SU-DHL-6 (cell line): ENCODE measurements around the gene SEPTIN10.
A peak's percentile ranks its signal among the peaks of the same experiment; 100 is the strongest.

Source experiments
- H2AFZ ChIP-seq: fragments of 200-600 bp; sonication (generic); 2 replicates; pipeline ENCODE4 v1.6.1; 2014; ENCODE audit warnings: low read depth, mild to moderate bottlenecking, moderate library complexity, mixed read lengths, antibody characterized with exemption, low read length; ENCODE audit not compliant: severe bottlenecking
- H3F3A ChIP-seq: fragments of 200-600 bp; shearing (Covaris generic); 2 replicates; pipeline ENCODE4 v1.6.0; 2016; ENCODE audit warnings: antibody characterized with exemption, mild to moderate bottlenecking; ENCODE audit not compliant: insufficient read depth
- H3K27ac ChIP-seq: fragments of 200-600 bp; sonication (generic); 2 replicates; pipeline ENCODE4 v1.5.1; 2016; ENCODE audit warnings: low read depth, mild to moderate bottlenecking, low read length, moderate library complexity, mixed read lengths
- H3K27me3 ChIP-seq: fragments of 200-600 bp; sonication (generic), shearing (Covaris generic); 2 replicates; pipeline ENCODE4 v1.6.0; 2014; ENCODE audit warnings: mild to moderate bottlenecking, low read length
- H3K36me3 ChIP-seq: fragments of 200-600 bp; sonication (generic); 2 replicates; pipeline ENCODE4 v1.6.1; 2014; ENCODE audit warnings: mild to moderate bottlenecking, low read length, mixed read lengths
- H3K4me2 ChIP-seq: fragments of 300-600, 200-600 bp; shearing (Covaris generic), sonication (generic); 2 replicates; pipeline ENCODE4 v1.6.0; 2014; ENCODE audit warnings: low read length, low read depth, mild to moderate bottlenecking; ENCODE audit not compliant: poor library complexity, severe bottlenecking
- H3K4me3 ChIP-seq: fragments of 200-600 bp; sonication (generic); 2 replicates; pipeline ENCODE4 v1.5.1; 2014; ENCODE audit warnings: antibody characterized with exemption, low read length, mild to moderate bottlenecking, mixed read lengths; ENCODE audit not compliant: insufficient read depth, poor library complexity, severe bottlenecking
- H3K79me2 ChIP-seq: fragments of 200-600 bp; sonication (generic); 2 replicates; pipeline ENCODE4 v1.6.1; 2014; ENCODE audit warnings: mild to moderate bottlenecking, low read length, moderate library complexity; ENCODE audit not compliant: insufficient read depth
- H3K9ac ChIP-seq: fragments of 200-600 bp; sonication (generic); 2 replicates; pipeline ENCODE4 v1.7.0; 2014; ENCODE audit warnings: mild to moderate bottlenecking, low read length
- H3K9me2 ChIP-seq: fragments of 200-600 bp; sonication (generic); replicated peaks from 2 replicates; pipeline ENCODE4 v1.6.1; 2014; ENCODE audit warnings: low read length; ENCODE audit not compliant: insufficient read depth
- H3K9me3 ChIP-seq: fragments of 200-600 bp; sonication (generic); 2 replicates; pipeline ENCODE4 v1.6.1; 2014; ENCODE audit warnings: low read length, mixed read lengths; ENCODE audit not compliant: insufficient read depth
- H4K20me1 ChIP-seq: fragments of 200-600 bp; sonication (generic); 2 replicates; pipeline ENCODE4 v1.6.1; 2014; ENCODE audit warnings: low read depth, mild to moderate bottlenecking, antibody characterized with exemption, low read length, moderate library complexity, mixed read lengths
- EZH2phosphoT487 ChIP-seq: fragments of 200-600 bp; sonication (generic), shearing (Covaris generic); conservative IDR thresholded peaks from 2 replicates; pipeline ENCODE4 v1.6.1; 2018; ENCODE audit warnings: mild to moderate bottlenecking, antibody characterized with exemption, low read length, moderate library complexity, mixed read lengths
- TF ChIP-seq, protein P1 (sequence below): fragments of 200-600 bp; sonication (generic); IDR thresholded peaks from one replicate; pipeline ENCODE4 v1.5.1; 2017; ENCODE audit warnings: antibody characterized with exemption, mild to moderate bottlenecking, low read length, moderate library complexity; ENCODE audit not compliant: insufficient read depth, poor library complexity, severe bottlenecking

SEPTIN10 gene

DNA sequence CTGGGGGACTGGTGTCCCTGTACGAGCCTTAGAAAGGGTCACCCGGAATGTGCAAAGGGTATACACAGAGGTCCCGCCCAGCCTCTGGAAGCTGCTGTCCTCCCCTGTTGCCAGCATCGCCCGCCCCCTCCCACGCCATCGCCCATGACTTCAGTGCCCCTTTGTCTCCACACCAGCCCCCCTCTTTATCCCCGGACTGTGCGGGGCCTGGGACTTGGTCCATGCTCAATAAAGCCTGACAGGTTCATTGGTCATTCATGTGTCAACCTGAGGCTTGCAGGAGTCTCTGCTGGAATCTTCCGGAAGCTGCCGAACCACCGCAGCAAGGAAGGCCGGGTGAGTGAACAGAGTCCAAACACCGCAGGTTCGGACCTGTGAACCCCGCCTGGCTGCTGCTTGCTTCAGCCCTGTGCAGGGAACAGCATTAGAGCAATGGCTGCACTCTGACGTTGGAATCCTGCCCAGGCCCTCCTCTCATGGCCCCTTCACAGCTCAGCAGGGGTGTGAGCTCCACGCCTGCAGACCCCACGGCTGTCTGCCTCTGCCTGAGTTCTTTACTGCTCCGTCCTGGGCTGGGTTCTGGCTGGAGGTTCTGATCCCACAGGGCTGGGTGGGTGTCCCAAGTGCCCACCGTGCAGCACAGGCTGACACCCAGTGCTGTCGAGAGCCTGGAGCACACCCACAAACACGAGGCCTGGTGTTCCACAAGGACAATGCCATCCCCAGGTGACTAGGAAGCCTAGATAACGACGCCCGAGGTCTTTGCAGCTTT is 96.5 kb downstream of the SEPTIN10 start:
- no peak overlapping the region for H3K27ac ChIP-seq
- no peaks in the 10 kb centered on the region for H3K79me2 ChIP-seq
- no peaks in the 10 kb centered on the region for H4K20me1 ChIP-seq
- no peaks in the 10 kb centered on the region for H3K9me2 ChIP-seq
- no peak overlapping the region for H3K4me2 ChIP-seq
- no peak overlapping the region for H3K4me3 ChIP-seq
- no peak overlapping the region for H3K9ac ChIP-seq
- no peaks in the 10 kb centered on the region for H3K9me3 ChIP-seq
- no peak overlapping the region for H2AFZ ChIP-seq
- H3K27me3 ChIP-seq = no peaks in the 10 kb centered on the region
- no peaks in the 10 kb centered on the region for H3F3A ChIP-seq
- no peak for TF ChIP-seq EZH2phosphoT487
- TF ChIP-seq, protein P1, sequence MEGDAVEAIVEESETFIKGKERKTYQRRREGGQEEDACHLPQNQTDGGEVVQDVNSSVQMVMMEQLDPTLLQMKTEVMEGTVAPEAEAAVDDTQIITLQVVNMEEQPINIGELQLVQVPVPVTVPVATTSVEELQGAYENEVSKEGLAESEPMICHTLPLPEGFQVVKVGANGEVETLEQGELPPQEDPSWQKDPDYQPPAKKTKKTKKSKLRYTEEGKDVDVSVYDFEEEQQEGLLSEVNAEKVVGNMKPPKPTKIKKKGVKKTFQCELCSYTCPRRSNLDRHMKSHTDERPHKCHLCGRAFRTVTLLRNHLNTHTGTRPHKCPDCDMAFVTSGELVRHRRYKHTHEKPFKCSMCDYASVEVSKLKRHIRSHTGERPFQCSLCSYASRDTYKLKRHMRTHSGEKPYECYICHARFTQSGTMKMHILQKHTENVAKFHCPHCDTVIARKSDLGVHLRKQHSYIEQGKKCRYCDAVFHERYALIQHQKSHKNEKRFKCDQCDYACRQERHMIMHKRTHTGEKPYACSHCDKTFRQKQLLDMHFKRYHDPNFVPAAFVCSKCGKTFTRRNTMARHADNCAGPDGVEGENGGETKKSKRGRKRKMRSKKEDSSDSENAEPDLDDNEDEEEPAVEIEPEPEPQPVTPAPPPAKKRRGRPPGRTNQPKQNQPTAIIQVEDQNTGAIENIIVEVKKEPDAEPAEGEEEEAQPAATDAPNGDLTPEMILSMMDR = no peak
- H3K36me3 ChIP-seq = no peaks in the 10 kb centered on the region

DNA sequence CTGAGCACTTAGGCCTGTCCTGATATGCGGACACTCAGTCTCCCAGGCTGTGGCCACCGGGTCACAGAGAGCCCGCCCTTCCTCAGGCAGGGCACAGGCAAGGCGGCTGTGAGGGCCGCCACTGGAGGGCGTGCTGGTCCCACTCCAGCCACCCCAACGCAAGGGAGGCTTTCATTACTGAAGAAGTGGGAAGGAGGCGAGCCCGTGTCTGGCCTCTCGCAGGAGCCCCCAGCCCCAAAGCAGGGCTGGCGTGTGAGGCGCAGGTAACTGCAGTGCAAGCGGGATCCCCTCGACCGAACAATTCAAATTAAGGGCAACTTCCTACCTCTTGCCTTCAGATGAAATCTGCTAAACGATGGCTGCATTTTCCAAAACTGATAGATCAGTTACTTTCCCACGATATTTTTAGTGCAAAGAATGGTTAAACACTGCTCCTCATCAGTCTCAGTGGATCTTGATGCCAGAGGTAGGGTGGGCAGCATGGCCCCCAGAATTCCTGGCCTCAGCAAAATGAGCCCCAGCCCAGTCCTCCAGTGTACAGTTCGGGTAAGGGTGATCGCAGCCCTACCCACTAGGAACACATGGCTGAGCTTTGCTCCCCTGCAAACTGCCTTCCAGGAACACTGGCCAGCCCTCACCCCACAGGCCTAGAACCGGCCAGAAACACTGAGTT is 97.2 kb downstream of the SEPTIN10 start:
- Histone ChIP-seq H4K20me1 (no peaks in the 10 kb centered on the region), H3K27me3 (no peaks in the 10 kb centered on the region), H3K9me3 (no peaks in the 10 kb centered on the region), H3K4me3 (no peak overlapping the region), H3K36me3 (no peaks in the 10 kb centered on the region), H3K79me2 (no peaks in the 10 kb centered on the region), H3K27ac (no peak overlapping the region), H3K9me2 (no peaks in the 10 kb centered on the region), H3K4me2 (no peak overlapping the region), H3F3A (no peaks in the 10 kb centered on the region), H3K9ac (no peak overlapping the region), H2AFZ (no peak overlapping the region)
- TF ChIP-seq, protein P1 = peak; percentile 30
- TF ChIP-seq EZH2phosphoT487 = no peak

DNA sequence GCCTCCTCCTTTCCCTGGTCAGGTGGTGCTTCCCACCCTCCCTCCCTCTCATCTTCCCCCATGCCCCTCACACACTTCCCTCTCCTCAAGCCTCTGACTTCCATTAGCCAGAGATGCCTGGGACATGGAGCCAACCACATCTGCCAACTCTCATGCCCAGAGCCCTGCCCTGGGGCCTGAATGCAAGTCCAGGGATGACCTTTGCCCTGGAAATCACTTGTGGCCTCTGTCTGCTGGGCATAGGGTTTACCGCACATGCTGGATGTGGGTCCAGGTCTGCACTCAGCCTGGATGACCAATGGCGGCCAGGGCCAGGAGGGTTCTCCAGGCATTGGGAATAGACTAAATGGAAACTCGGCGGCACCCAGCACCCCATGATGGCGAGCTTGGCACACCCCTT is 98.9 kb downstream of the SEPTIN10 start:
- H3K79me2 ChIP-seq = no peaks in the 10 kb centered on the region
- no peak overlapping the region for H3K27ac ChIP-seq
- H3K9me2 ChIP-seq = no peaks in the 10 kb centered on the region
- no peaks in the 10 kb centered on the region for H4K20me1 ChIP-seq
- no peak overlapping the region for H2AFZ ChIP-seq
- H3K4me3 ChIP-seq = no peak overlapping the region
- TF ChIP-seq, protein P1 = no peak
- no peak for TF ChIP-seq EZH2phosphoT487
- H3K4me2 ChIP-seq = no peak overlapping the region
- H3F3A ChIP-seq = no peaks in the 10 kb centered on the region
- no peaks in the 10 kb centered on the region for H3K36me3 ChIP-seq
- H3K9me3 ChIP-seq = no peaks in the 10 kb centered on the region
- no peak overlapping the region for H3K9ac ChIP-seq
- no peaks in the 10 kb centered on the region for H3K27me3 ChIP-seq
